GM18909 (cell line): ENCODE results near the gene GALNT18.

Source experiments
- ATAC-seq: cut with Tn5 transposase; IDR thresholded peaks from one replicate; pipeline ENCODE4 v1.9.1; 2021; ENCODE audit warnings: mild to moderate bottlenecking; ENCODE audit not compliant: unreplicated experiment, poor library complexity

The GALNT18 gene

GRCh38 chr11:11397036-11397415, 224.8 kb downstream of the GALNT18 start:
- ATAC-seq: no peak

GRCh38 chr11:11396301-11397035, 225.3 kb downstream of the GALNT18 start:
- no peak for ATAC-seq

GRCh38 chr11:11395126-11395525, 226.7 kb downstream of the GALNT18 start:
- ATAC-seq: no peak

GRCh38 chr11:11394241-11394640, 227.6 kb downstream of the GALNT18 start:
- ATAC-seq: no peak

GRCh38 chr11:11391796-11392463, 229.9 kb downstream of the GALNT18 start:
- no peak for ATAC-seq

GRCh38 chr11:11391169-11391568, 230.6 kb downstream of the GALNT18 start:
- ATAC-seq: no peak

GRCh38 chr11:11390068-11390771, 231.6 kb downstream of the GALNT18 start:
- ATAC-seq: no peak

- no peak for ATAC-seq
Measured at GRCh38 chr11:11389238-11389637, 232.6 kb downstream of the GALNT18 start.

- no peak for ATAC-seq
Measured at GRCh38 chr11:11387622-11388305, 234.0 kb downstream of the GALNT18 start.

GRCh38 chr11:11387207-11387606, 234.6 kb downstream of the GALNT18 start:
- no peak for ATAC-seq

- no peak for ATAC-seq
Measured at GRCh38 chr11:11384829-11385228, 237.0 kb downstream of the GALNT18 start.

GRCh38 chr11:11383995-11384394, 237.8 kb downstream of the GALNT18 start:
- no peak for ATAC-seq

GRCh38 chr11:11382858-11383532, 238.8 kb downstream of the GALNT18 start:
- no peak for ATAC-seq

GRCh38 chr11:11381471-11382105, 240.2 kb downstream of the GALNT18 start:
- ATAC-seq: no peak

- no peak for ATAC-seq
Measured at GRCh38 chr11:11380883-11381282, 240.9 kb downstream of the GALNT18 start.

GRCh38 chr11:11380340-11380739, 241.5 kb downstream of the GALNT18 start:
- ATAC-seq: no peak

- no peak for ATAC-seq
Measured at GRCh38 chr11:11379661-11380060, 242.1 kb downstream of the GALNT18 start.

- ATAC-seq: no peak
Measured at GRCh38 chr11:11378184-11378940, 243.4 kb downstream of the GALNT18 start.
